ENCODE results near the gene AP5B1.

AP5B1 gene

DNA sequence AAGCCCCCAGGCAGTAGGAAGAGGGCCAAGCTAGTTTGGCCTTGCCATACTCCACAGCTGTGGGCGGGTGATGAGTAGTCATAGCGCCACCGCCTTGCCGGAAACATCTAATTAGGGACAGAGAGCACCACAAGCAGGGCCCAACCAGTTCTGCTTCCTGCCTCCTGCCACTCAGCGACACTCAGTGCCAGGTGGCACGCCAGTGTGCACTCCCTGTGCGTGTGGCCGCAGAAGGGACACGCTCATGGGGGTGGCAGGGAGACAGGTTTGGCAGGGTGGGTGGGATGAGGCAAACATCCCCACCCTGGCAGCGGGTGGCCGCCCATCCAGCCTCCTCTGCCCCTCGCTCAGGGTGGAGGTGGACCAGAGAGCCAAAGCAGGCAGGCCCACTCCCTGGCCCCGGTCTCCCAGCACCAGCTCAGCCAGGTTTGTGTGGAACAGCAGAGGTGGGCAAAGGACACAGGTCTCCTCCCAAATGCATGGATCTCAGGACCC is 11.0 kb upstream of the AP5B1 start:
- no peak for ATAC-seq (ENCODE audit: low read depth)
- Histone ChIP-seq H3K36me3 (ENCODE audit: low read depth) (no peaks in the 10 kb centered on the region), H3K4me3 (ENCODE audit: severe bottlenecking) (no peak overlapping the region), H3K27ac (ENCODE audit: poor library complexity, severe bottlenecking) (no peak overlapping the region), H3K27me3 (ENCODE audit: insufficient read depth, poor library complexity, severe bottlenecking) (peaks cover 23% of the 10 kb centered on the region), H3K4me1 (ENCODE audit: insufficient read depth, poor library complexity, severe bottlenecking) (peaks cover 11% of the 10 kb centered on the region), H3K9me3 (ENCODE audit: severe bottlenecking) (no peaks in the 10 kb centered on the region)
- TF ChIP-seq, protein P1, sequence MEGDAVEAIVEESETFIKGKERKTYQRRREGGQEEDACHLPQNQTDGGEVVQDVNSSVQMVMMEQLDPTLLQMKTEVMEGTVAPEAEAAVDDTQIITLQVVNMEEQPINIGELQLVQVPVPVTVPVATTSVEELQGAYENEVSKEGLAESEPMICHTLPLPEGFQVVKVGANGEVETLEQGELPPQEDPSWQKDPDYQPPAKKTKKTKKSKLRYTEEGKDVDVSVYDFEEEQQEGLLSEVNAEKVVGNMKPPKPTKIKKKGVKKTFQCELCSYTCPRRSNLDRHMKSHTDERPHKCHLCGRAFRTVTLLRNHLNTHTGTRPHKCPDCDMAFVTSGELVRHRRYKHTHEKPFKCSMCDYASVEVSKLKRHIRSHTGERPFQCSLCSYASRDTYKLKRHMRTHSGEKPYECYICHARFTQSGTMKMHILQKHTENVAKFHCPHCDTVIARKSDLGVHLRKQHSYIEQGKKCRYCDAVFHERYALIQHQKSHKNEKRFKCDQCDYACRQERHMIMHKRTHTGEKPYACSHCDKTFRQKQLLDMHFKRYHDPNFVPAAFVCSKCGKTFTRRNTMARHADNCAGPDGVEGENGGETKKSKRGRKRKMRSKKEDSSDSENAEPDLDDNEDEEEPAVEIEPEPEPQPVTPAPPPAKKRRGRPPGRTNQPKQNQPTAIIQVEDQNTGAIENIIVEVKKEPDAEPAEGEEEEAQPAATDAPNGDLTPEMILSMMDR (IDR thresholded peaks at IDR 0.05; ENCODE audit: poor library complexity, severe bottlenecking), result no peak
- no peak for DNase-seq (ENCODE audit: low spot score)

GRCh38 chr11:65790902-65791650 is 10.3 kb upstream of the AP5B1 start:
- no peak overlapping the region for H3K27ac ChIP-seq (ENCODE audit: poor library complexity, severe bottlenecking)
- H3K4me1 ChIP-seq (ENCODE audit: insufficient read depth, poor library complexity, severe bottlenecking), result peaks cover 11% of the 10 kb centered on the region
- ATAC-seq (ENCODE audit: low read depth), result no peak

DNA sequence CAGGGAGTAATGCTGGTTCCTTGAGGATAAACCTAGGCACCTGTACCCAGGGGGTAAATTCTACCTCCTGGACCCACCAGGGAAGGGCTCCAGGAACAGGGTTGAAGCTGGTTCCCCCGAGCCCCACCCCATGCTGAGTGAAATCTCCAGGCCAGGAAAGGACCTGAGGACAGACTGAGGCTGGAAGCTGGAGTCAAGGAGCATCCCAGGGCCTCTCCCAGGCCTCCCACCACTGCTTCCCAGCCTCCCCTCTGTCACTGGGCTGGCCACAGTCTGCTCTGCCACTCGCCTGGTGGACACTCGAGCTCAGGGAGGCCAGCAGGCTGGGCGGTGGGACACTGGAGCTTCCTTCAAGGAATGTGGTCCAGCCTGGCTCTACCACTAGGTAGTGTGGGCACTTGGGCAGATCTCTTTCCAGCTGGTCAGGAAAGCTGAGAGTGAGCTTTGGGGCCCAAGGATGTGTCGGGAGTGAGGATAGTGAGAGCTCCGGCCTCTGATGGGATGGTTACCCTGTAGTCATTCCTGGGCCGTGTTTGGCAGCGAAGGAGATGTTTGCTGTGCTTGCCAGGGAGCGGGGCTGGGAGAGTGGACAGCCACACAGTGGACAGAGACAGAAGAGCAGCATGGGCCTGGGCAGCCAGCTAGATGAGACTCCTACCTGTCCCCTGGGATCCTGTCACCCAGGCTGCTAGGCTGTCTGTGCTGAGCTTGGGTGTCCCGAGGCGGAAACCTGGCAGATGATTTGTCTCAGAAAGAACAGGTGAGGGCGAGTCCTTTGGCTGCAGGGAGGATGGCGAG is 9.5 kb upstream of the AP5B1 start:
- Histone ChIP-seq H3K36me3 (ENCODE audit: low read depth) (no peaks in the 10 kb centered on the region), H3K4me3 (ENCODE audit: severe bottlenecking) (no peak overlapping the region), H3K9me3 (ENCODE audit: severe bottlenecking) (no peaks in the 10 kb centered on the region), H3K27ac (ENCODE audit: poor library complexity, severe bottlenecking) (no peak overlapping the region), H3K27me3 (ENCODE audit: insufficient read depth, poor library complexity, severe bottlenecking) (peaks cover 25% of the 10 kb centered on the region), H3K4me1 (ENCODE audit: insufficient read depth, poor library complexity, severe bottlenecking) (peaks cover 11% of the 10 kb centered on the region)
- TF ChIP-seq, protein P1 (IDR thresholded peaks at IDR 0.05; ENCODE audit: poor library complexity, severe bottlenecking), result no peak
- ATAC-seq (ENCODE audit: low read depth) (no peak), DNase-seq (ENCODE audit: low spot score) (no peak)

More at GRCh38 chr11:65790902-65791650, 10.3 kb upstream of the AP5B1 start:
- peaks cover 25% of the 10 kb centered on the region for H3K27me3 ChIP-seq (ENCODE audit: insufficient read depth, poor library complexity, severe bottlenecking)
- no peak overlapping the region for H3K4me3 ChIP-seq (ENCODE audit: severe bottlenecking)
- H3K36me3 ChIP-seq (ENCODE audit: low read depth), result no peaks in the 10 kb centered on the region
- TF ChIP-seq, protein P1 (IDR thresholded peaks at IDR 0.05; ENCODE audit: poor library complexity, severe bottlenecking), result no peak
- DNase-seq (ENCODE audit: low spot score), result no peak
- H3K9me3 ChIP-seq (ENCODE audit: severe bottlenecking), result no peaks in the 10 kb centered on the region

GRCh38 chr11:65789230-65790103 is 8.7 kb upstream of the AP5B1 start:
- ATAC-seq (ENCODE audit: low read depth), result no peak
- no peak for DNase-seq (ENCODE audit: low spot score)
- Histone ChIP-seq H3K9me3 (ENCODE audit: severe bottlenecking) (no peaks in the 10 kb centered on the region), H3K4me1 (ENCODE audit: insufficient read depth, poor library complexity, severe bottlenecking) (peaks cover 11% of the 10 kb centered on the region), H3K27ac (ENCODE audit: poor library complexity, severe bottlenecking) (no peak overlapping the region), H3K27me3 (ENCODE audit: insufficient read depth, poor library complexity, severe bottlenecking) (peaks cover 25% of the 10 kb centered on the region), H3K4me3 (ENCODE audit: severe bottlenecking) (no peak overlapping the region), H3K36me3 (ENCODE audit: low read depth) (no peaks in the 10 kb centered on the region)
- TF ChIP-seq, protein P1 (IDR thresholded peaks at IDR 0.05; ENCODE audit: poor library complexity, severe bottlenecking), result no peak

Measured in RWPE2 (cell line).